Measurements from ENCODE around the gene GNL2.

Gene GNL2

DNA sequence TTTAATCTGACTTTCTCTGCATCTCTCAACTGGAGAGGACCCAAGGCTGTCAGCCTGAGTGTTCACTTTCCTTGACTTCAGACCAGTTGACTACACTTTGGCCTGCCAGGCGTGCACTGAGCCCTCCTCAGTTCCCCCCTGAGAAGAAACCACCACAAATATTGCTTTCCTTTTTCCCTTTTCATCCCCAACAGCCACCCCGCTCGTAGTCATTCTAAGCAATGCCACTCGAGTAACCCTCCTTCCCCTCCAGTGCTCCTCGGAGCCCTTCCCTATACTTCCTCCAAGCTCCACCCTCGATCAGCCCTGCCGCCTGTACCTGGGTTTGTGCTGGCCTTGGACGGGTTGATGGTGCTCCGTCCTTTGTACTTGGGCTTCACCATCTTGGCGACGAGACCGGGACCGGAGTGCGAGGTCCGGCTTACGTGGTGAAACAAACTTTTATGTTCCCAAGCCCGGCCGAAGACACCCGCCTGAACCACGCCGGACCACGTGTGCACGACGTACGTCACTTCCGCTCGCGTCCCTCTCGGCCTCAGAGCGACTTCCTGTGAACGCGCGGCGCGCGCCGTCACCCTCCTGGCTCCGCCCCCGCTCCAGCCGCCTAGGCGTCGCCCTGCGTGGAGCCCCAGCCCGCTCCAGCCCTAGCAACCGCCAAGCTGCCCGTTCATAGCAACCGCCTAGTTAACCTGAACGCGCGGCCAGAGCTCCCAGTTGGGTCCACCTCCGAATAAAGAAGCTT lies at the start of gene GNL2:
Gene GNL2, minus strand, starts transcription at position 498 of the 742 bp plus-strand sequence. Its CDS starts 115 bp downstream, at position 383.
- DNase-seq (ENCODE audit: low read depth in 2 of 2), result peak; percentile 94 to 96

- no peak for DNase-seq (ENCODE audit: low read depth in 2 of 2)
Measured at GRCh38 chr1:37641059-37641458, 45.3 kb upstream of the GNL2 start.

DNA sequence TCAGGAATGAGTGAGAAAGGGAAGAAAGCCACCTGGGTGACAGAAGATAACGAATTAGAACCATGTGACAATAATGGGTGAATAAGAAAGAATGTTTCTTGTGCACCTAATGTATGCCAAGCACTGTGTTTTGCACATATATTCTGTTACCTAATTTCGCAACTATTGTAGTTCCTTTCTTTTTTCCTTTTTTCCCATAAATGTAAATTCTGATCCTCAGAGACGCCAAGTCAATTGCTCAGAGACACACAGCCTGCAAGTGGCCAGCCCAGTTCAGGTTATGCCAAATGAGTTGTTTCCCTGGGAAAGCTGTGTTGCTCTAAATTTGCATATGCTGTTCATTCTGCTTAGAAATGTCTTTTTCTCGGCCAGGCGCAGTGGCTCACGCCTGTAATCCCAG lies 40.7 kb upstream of the GNL2 start:
- no peak for DNase-seq (ENCODE audit: low read depth in 2 of 2)

GRCh38 chr1:37634992-37635902 lies 39.5 kb upstream of the GNL2 start:
- no peak for DNase-seq (ENCODE audit: low read depth in 2 of 2)

DNA sequence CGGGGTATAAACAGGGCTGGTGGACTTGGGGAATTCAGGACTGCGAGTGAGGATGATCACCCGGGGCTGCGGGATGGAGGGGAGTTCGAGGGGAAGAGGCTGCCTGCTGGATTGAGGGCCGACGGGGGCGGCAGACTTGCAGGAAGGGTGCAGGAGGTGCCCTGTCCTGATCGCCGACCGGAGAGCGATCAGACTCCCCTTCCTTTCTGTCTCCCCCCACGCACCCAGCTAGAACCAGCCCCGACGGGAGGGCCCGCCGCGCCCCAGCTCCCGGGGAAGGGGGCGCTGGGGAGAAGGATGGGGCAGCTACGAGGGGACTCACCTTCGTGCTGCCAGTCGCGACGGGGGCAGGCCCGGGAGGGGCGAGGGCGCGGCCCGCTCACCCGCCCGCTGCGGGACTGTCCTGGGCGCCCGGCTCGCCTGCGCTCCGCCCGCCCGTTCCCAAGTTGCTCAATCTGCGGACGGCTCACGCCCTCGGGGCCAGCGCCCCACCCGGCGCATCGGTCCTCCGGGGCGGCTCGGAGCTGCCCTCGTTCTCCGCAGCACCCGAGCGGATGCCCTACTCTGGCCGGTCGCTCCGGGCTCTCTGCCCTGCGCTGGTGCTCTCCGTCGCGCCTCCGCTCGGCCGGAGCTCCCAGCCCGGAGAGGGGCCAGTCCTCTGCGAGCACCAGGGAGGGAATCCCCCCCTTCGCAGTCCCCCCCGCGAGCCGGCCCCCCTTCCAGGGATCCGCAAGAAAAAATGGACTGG lies 38.7 kb upstream of the GNL2 start, which contains the start of gene RSPO1:
Gene RSPO1, minus strand, starts transcription at position 649 of the 748 bp plus-strand sequence. CDS start 5,231 bp downstream, outside the sequence.
- no peak for DNase-seq (ENCODE audit: low read depth in 2 of 2)

DNA sequence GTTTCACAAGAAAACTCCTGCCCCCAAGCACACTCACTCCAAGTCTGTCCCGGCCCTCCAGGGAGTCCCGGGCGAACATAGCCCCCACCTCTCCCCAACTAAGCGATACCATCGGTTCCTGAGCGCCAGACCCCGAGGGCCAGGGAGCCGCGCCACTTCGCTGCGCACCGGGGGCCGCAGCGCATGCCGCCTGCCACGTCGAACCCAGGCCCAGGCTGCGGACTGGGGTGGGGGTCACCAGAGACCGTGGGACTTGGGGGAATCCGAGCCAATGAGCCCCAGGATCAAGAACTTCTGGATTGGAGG lies 38.2 kb upstream of the GNL2 start:
- no peak for DNase-seq (ENCODE audit: low read depth in 2 of 2)

- DNase-seq (ENCODE audit: low read depth in 2 of 2), result no peak
Measured at GRCh38 chr1:37633040-37633937, 37.6 kb upstream of the GNL2 start.

DNA sequence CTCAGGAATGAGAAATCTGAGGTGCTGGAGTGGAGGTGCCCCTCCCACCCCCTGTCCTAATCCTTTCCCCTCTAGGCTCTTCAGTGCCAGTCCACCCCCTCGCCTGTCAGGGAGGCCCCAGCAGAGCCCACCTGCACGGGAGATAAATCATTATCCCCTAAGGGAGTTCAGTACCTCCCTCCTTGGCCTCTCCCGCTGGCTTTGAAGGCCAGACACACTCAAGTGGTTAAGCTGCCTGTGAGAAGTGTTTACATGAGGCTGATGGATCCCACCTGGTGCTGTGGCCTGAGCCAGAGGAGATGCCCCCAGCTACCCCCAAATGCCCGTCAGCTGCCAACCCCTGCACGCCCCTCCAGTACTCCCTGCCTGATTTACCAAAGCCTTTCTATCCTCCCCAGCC lies 35.3 kb upstream of the GNL2 start:
- DNase-seq (ENCODE audit: low read depth in 2 of 2), result no peak

- DNase-seq (ENCODE audit: low read depth in 2 of 2), result no peak
Measured at GRCh38 chr1:37630426-37631028, 34.8 kb upstream of the GNL2 start.

GRCh38 chr1:37629726-37630425 lies 34.1 kb upstream of the GNL2 start:
- DNase-seq (ENCODE audit: low read depth in 2 of 2), result no peak

- DNase-seq (ENCODE audit: low read depth in 2 of 2), result no peak
Measured at GRCh38 chr1:37629008-37629407, 33.3 kb upstream of the GNL2 start.

DNA sequence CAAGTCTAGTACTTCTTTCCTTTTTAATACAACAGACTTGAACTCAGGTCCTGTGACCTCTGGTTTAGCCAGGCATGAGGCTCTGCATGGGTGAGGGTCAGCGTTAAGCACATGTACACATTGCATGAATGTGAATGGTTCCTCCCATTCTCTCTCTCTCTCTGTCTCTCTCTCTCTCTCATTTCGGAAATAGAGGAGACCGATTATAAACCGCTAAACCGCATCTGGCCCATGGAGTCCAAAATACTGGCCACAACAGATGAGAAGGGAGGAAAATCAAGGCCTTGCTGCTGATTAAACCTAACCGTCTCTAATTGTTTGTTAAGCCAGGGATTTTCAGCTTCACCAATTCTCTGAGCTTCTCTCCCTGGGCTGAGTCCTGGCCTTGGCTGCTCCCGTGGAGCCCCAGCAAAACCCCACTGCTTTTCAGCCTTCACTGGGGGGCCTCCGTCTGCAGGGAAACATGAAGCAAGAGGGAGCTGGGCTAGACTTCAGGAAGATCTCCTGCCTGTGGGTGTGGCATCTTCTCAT lies 32.4 kb upstream of the GNL2 start:
- DNase-seq (ENCODE audit: low read depth in 2 of 2), result no peak

GRCh38 chr1:37622131-37622530 lies 26.4 kb upstream of the GNL2 start:
- no peak for DNase-seq (ENCODE audit: low read depth in 2 of 2)

- DNase-seq (ENCODE audit: low read depth in 2 of 2), result no peak
Measured at GRCh38 chr1:37621326-37621870, 25.7 kb upstream of the GNL2 start.

DNA sequence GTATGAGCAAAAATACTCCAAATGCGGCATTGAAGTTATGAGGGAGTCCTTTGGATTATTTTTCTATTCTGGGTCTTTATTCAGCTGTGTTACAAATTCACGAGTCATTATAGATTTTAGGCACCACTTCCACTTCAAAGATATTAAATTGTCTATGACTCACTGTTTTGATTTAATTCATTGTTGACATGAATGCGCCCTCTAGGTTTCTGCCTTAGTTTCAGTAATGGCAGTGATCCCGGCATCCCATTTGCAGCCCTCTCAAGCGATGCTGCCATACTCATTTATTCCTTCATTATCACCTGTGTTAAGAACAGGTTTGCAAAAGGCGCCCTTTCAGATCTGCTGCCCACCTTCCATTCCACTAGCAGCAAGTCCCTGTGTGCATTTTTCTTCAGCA lies 25.0 kb upstream of the GNL2 start:
- no peak for DNase-seq (ENCODE audit: low read depth in 2 of 2)

DNA sequence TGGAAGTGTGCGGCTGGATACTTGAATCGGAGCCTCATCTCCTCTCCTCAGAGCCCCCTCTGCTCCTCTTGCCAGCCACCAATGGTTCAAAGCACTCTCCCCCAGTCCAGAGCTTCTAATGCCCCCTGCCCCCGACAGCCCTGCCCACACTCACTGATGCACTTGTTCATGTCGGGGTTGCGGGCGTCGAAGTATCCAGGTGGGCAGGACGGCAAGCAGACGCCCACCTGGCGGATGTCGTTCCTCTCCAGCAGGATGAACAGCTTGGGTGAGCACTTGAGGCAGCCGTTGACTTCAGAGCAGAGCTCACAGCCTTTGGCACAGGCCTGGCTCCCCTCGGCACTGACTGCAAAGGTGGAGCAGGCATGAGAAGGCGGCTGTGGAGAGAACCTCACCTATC lies 20.6 kb upstream of the GNL2 start:
- DNase-seq (ENCODE audit: low read depth in 2 of 2), result no peak

GRCh38 chr1:37614105-37614504 lies 18.4 kb upstream of the GNL2 start:
- DNase-seq (ENCODE audit: low read depth in 2 of 2), result no peak

- DNase-seq (ENCODE audit: low read depth in 2 of 2), result no peak
Measured at GRCh38 chr1:37612186-37612585, 16.4 kb upstream of the GNL2 start.

DNA sequence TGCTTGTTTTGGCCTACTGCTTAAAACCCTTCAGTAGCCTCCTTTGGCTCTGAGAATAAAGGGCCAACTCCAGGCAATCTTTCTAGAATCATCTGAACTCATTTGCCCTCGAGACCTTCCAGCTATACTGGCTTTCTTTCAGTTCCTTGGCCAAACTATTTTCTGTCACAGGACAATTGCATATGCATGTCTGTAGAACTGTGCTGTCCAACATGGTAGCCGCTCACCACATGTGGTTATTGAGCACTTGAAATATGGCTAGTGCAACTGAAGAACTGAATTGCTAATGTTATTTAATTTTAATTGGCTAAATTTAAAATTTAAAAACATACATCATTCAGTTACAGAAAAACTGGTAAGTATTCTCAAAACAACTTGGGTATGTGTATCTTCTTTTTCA lies 14.3 kb upstream of the GNL2 start:
- no peak for DNase-seq (ENCODE audit: low read depth in 2 of 2)

- no peak for DNase-seq (ENCODE audit: low read depth in 2 of 2)
Measured at GRCh38 chr1:37609002-37609401, 13.3 kb upstream of the GNL2 start.
